ENCODE results near the gene GCSAML.

The GCSAML gene

DNA sequence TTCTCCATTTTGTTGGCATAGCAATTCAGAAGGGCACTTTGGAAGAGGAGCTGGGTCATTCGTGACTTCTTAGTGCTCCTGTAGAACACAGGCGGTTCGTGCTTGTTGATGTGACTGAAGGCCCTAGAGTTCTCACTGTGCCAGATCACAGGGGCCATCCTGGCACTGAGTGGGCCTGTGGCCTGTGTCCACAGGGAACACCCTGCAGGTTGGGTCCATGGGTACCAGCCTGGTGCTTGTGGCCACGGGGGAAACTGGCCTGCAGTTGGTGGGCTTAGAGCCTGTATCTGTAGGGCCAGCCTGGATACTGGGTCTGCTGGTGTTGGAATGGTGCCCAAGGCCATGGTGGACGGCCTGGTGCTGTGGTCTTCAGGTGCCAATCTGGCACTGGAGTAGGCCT, 65.7 kb downstream of the GCSAML start:
- H3K9me3 Mint-ChIP-seq, result no peaks in the 10 kb centered on the region
- H3K4me1 Mint-ChIP-seq (ENCODE audit: low read depth), result no peaks in the 10 kb centered on the region
- DNase-seq (ENCODE audit: low spot score), result no peak
- H3K36me3 Mint-ChIP-seq (ENCODE audit: low read depth), result no peaks in the 10 kb centered on the region
- H3K27ac Mint-ChIP-seq, result no peak overlapping the region
- no peak overlapping the region for H3K4me3 Mint-ChIP-seq
- no peaks in the 10 kb centered on the region for H3K27me3 Mint-ChIP-seq (ENCODE audit: low read depth)

Data from T-helper 2 cell treated with Interferon-gamma antibody and Interleukin-4, amounts not matched to agents 5 μg/mL and 100 μg/mL, for 36 hours (primary cell).